Fibroblast of peridontal ligament (primary cell): ENCODE data around the gene SUFU.

Experiments
- DNase-seq: peaks from one replicate; pipeline ENCODE4 v3.0.0-alpha.2; 2010; ENCODE audit errors: extremely low read depth

Gene SUFU

GRCh38 chr10:102550636-102551210 is 47.0 kb downstream of the SUFU start:
- DNase-seq, result no peak

GRCh38 chr10:102552533-102552932 is 48.8 kb downstream of the SUFU start:
- DNase-seq, result no peak

- DNase-seq, result no peak
These were observed 50.0 kb downstream of the SUFU start for GRCh38 chr10:102553771-102554170.

- no peak for DNase-seq
These were observed 50.8 kb downstream of the SUFU start for GRCh38 chr10:102554531-102554930.

GRCh38 chr10:102555781-102556328 is 52.1 kb downstream of the SUFU start:
- peak; percentile 70 for DNase-seq

GRCh38 chr10:102557569-102557968 is 53.8 kb downstream of the SUFU start:
- no peak for DNase-seq

- peak; percentile 32 for DNase-seq
These were observed 56.0 kb downstream of the SUFU start for GRCh38 chr10:102559764-102560163.

- no peak for DNase-seq
These were observed 60.5 kb downstream of the SUFU start for GRCh38 chr10:102564209-102564834.

GRCh38 chr10:102565793-102566192 is 62.0 kb downstream of the SUFU start:
- DNase-seq, result no peak

- DNase-seq, result no peak
These were observed 75.0 kb downstream of the SUFU start for GRCh38 chr10:102578782-102579181.

GRCh38 chr10:102579328-102579727 is 75.6 kb downstream of the SUFU start:
- DNase-seq, result peak; percentile 59

- DNase-seq, result peak; percentile 79
These were observed 76.5 kb downstream of the SUFU start for GRCh38 chr10:102580230-102580629.

GRCh38 chr10:102581401-102581800 is 77.6 kb downstream of the SUFU start:
- no peak for DNase-seq

GRCh38 chr10:102581981-102582580 is 78.3 kb downstream of the SUFU start:
- DNase-seq, result no peak

- DNase-seq, result peak; percentile 95
These were observed 80.0 kb downstream of the SUFU start for GRCh38 chr10:102583435-102584417.

- peak; percentile 7 for DNase-seq
These were observed 81.3 kb downstream of the SUFU start for GRCh38 chr10:102585026-102585425.

GRCh38 chr10:102586858-102587257 is 83.1 kb downstream of the SUFU start:
- no peak for DNase-seq

- no peak for DNase-seq
These were observed 85.1 kb downstream of the SUFU start for GRCh38 chr10:102588875-102589274.

GRCh38 chr10:102593074-102593803 is 89.5 kb downstream of the SUFU start:
- peak; percentile 27 for DNase-seq

- no peak for DNase-seq
These were observed 90.0 kb downstream of the SUFU start for GRCh38 chr10:102593804-102594079.

GRCh38 chr10:102595293-102595692 is 91.5 kb downstream of the SUFU start:
- DNase-seq, result no peak
